SK-N-SH treated with all-trans-retinoic acid at 6 μM for 48 hours (cell line): ENCODE results near the gene WDSUB1.

ENCODE experiments used
- RARB ChIP-seq: fragments of 250-450 bp; sonication (Bioruptor Pico); IDR thresholded peaks from 2 replicates; pipeline ENCODE4 v1.8.0; 2021; ENCODE audit warnings: mild to moderate bottlenecking, moderate library complexity
- ZC3H10 ChIP-seq: fragments of 250-450 bp; sonication (Bioruptor Pico); IDR thresholded peaks from 2 replicates; pipeline ENCODE4 v1.5.1; 2021; ENCODE audit warnings: mild to moderate bottlenecking, moderate library complexity
- TF ChIP-seq, protein P1 (sequence below): fragments of 250-450 bp; sonication (Bioruptor Pico); IDR thresholded peaks from 2 replicates; pipeline ENCODE4 v1.5.0; 2020; ENCODE audit warnings: mild to moderate bottlenecking, moderate library complexity
- TF ChIP-seq, protein P2 (sequence below): fragments of 250-450 bp; sonication (Bioruptor Pico); IDR thresholded peaks from 2 replicates; pipeline ENCODE4 v1.8.0; 2020; ENCODE audit warnings: mild to moderate bottlenecking, moderate library complexity, borderline replicate concordance
- TF ChIP-seq, protein P3 (sequence below): fragments of 250-450 bp; sonication (Bioruptor Pico); IDR thresholded peaks from 2 replicates; pipeline ENCODE4 v1.5.1; 2020; ENCODE audit warnings: low read depth, mild to moderate bottlenecking, moderate library complexity

DNA sequence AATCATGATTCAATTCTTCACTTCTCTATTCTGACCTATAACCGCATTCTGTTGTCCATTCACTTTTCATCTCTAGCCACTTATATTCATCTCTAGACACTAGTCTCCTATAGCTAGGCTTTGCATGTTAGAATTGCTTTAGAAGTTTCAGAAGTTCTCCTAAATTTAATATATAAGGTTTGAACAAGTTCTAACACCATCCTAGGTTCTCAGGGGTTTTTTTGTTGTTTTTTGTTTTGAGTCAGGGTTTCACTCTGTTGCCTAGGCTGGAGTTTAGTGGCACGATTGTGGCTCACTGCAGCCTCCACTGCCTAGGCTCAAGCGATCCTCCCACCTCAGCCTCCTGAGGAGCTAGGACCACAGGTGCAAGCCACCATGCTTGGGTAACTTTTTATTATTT, 19.9 kb downstream of the WDSUB1 start:
- TF ChIP-seq, protein P1, sequence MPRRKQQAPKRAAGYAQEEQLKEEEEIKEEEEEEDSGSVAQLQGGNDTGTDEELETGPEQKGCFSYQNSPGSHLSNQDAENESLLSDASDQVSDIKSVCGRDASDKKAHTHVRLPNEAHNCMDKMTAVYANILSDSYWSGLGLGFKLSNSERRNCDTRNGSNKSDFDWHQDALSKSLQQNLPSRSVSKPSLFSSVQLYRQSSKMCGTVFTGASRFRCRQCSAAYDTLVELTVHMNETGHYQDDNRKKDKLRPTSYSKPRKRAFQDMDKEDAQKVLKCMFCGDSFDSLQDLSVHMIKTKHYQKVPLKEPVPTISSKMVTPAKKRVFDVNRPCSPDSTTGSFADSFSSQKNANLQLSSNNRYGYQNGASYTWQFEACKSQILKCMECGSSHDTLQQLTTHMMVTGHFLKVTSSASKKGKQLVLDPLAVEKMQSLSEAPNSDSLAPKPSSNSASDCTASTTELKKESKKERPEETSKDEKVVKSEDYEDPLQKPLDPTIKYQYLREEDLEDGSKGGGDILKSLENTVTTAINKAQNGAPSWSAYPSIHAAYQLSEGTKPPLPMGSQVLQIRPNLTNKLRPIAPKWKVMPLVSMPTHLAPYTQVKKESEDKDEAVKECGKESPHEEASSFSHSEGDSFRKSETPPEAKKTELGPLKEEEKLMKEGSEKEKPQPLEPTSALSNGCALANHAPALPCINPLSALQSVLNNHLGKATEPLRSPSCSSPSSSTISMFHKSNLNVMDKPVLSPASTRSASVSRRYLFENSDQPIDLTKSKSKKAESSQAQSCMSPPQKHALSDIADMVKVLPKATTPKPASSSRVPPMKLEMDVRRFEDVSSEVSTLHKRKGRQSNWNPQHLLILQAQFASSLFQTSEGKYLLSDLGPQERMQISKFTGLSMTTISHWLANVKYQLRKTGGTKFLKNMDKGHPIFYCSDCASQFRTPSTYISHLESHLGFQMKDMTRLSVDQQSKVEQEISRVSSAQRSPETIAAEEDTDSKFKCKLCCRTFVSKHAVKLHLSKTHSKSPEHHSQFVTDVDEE (CRISPR knock-in tag), result no peak
- TF ChIP-seq, protein P2, sequence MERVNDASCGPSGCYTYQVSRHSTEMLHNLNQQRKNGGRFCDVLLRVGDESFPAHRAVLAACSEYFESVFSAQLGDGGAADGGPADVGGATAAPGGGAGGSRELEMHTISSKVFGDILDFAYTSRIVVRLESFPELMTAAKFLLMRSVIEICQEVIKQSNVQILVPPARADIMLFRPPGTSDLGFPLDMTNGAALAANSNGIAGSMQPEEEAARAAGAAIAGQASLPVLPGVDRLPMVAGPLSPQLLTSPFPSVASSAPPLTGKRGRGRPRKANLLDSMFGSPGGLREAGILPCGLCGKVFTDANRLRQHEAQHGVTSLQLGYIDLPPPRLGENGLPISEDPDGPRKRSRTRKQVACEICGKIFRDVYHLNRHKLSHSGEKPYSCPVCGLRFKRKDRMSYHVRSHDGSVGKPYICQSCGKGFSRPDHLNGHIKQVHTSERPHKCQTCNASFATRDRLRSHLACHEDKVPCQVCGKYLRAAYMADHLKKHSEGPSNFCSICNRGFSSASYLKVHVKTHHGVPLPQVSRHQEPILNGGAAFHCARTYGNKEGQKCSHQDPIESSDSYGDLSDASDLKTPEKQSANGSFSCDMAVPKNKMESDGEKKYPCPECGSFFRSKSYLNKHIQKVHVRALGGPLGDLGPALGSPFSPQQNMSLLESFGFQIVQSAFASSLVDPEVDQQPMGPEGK (CRISPR knock-in tag), result no peak
- TF ChIP-seq, protein P3, sequence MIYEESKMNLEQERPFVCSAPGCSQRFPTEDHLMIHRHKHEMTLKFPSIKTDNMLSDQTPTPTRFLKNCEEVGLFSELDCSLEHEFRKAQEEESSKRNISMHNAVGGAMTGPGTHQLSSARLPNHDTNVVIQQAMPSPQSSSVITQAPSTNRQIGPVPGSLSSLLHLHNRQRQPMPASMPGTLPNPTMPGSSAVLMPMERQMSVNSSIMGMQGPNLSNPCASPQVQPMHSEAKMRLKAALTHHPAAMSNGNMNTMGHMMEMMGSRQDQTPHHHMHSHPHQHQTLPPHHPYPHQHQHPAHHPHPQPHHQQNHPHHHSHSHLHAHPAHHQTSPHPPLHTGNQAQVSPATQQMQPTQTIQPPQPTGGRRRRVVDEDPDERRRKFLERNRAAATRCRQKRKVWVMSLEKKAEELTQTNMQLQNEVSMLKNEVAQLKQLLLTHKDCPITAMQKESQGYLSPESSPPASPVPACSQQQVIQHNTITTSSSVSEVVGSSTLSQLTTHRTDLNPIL (CRISPR knock-in tag), result no peak
- TF ChIP-seq ZC3H10 (CRISPR knock-in tag), result no peak
- no peak for TF ChIP-seq RARB (CRISPR knock-in tag)
